Endothelial cell of umbilical vein (primary cell): ENCODE data around the gene APBA2. TPM values are rescaled to one million over a fixed set of nuclear protein-coding genes. Genes with fewer than 3 reads are reported as not detected.

Experiments used
- BruUV-seq: library from RNA; stranded (reverse); fragments of 400-500 nt; replicated peaks from 2 replicates; lab custom pipeline; 2021; lab: Mats Ljungman, UMichigan
- CTCF ChIA-PET: fragments of 300-600, 350-600 bp; sonication (Branson Sonifier 250); formaldehyde crosslinking; loops from one replicate; lab custom pipeline; 2021; ENCODE audit warnings: antibody characterized with exemption, inconsistent platforms; lab: Charles Lee
- POLR2A ChIA-PET: fragments of 300-600, 350-600 bp; sonication (Branson Sonifier 250); formaldehyde crosslinking; loops from one replicate; lab custom pipeline; 2021; ENCODE audit warnings: antibody characterized with exemption, inconsistent platforms; lab: Charles Lee
- DNase-seq: peaks from one replicate; pipeline ENCODE4 v3.0.0-alpha.2; 2011; ENCODE audit warnings: low read depth, low spot score
- FAIRE-seq: peaks from 2 replicates; lab custom pipeline; 2011; peaks lifted over from hg19 to GRCh38; lab: Jason Lieb, UNC
- H2AFZ ChIP-seq: 2 replicates; pipeline ENCODE4 v1.6.0; 2012; ENCODE audit warnings: low read depth, low read length, control low read depth, inconsistent platforms
- H3K27ac ChIP-seq: 2 replicates; pipeline ENCODE4 v1.5.1; 2011; ENCODE audit warnings: low read depth, mild to moderate bottlenecking, control low read depth, low read length, moderate library complexity; ENCODE audit not compliant: insufficient read depth
- H3K27me3 ChIP-seq, 2 experiments: 2 replicates each; pipeline versions ENCODE4 v1.6.0 to v1.6.1; 2011; ENCODE audit warnings: low read length in 2 of 2, mixed read lengths in 1 of 2; ENCODE audit not compliant: control insufficient read depth in 2 of 2, insufficient read depth in 2 of 2
- H3K36me3 ChIP-seq, 2 experiments: 2 replicates in 1 of 2; 3 replicates in 1 of 2; pipeline ENCODE4 v1.5.1; 2011; ENCODE audit warnings: low read length in 2 of 2, mild to moderate bottlenecking in 1 of 2, moderate library complexity in 1 of 2; ENCODE audit not compliant: control insufficient read depth in 2 of 2, insufficient read depth in 2 of 2; ENCODE audit errors: extremely low read depth in 1 of 2
- H3K4me1 ChIP-seq: 3 replicates; pipeline ENCODE4 v1.5.1; 2011; ENCODE audit warnings: mild to moderate bottlenecking, low read length; ENCODE audit not compliant: control insufficient read depth, insufficient read depth; ENCODE audit errors: extremely low read depth
- H3K4me2 ChIP-seq: 2 replicates; pipeline ENCODE4 v1.6.1; 2011; ENCODE audit warnings: low read length, control low read depth, mixed read lengths; ENCODE audit not compliant: insufficient read depth
- H3K4me3 ChIP-seq, 3 experiments: fragments of 200-600 bp in 1 of 3; sonication (generic), shearing (Covaris generic) in 1 of 3; replicated peaks in 1 of 3; 2 replicates each; pipeline ENCODE4 v1.5.1; 2011 to 2016; ENCODE audit warnings: control low read depth in 3 of 3, low read length in 3 of 3, mild to moderate bottlenecking in 2 of 3, inconsistent platforms in 1 of 3, low read depth in 1 of 3, moderate library complexity in 1 of 3; ENCODE audit not compliant: insufficient read depth in 1 of 3
- H3K79me2 ChIP-seq: 2 replicates; pipeline ENCODE4 v1.6.0; 2012; ENCODE audit warnings: low read length, inconsistent platforms; ENCODE audit not compliant: control insufficient read depth, insufficient read depth
- H3K9ac ChIP-seq: replicated peaks from 2 replicates; pipeline ENCODE3; 2011; ENCODE audit warnings: low read length, control low read depth; ENCODE audit not compliant: insufficient read depth; ENCODE audit errors: extremely low read depth
- H3K9me1 ChIP-seq: replicated peaks from 3 replicates; pipeline ENCODE4 v1.6.0; 2011; ENCODE audit warnings: mild to moderate bottlenecking, low read length; ENCODE audit not compliant: control insufficient read depth, insufficient read depth; ENCODE audit errors: extremely low read depth
- H3K9me3 ChIP-seq: replicated peaks from 2 replicates; pipeline ENCODE4 v1.5.1; 2012; ENCODE audit warnings: low read length, inconsistent platforms; ENCODE audit not compliant: control insufficient read depth, insufficient read depth
- H4K20me1 ChIP-seq: replicated peaks from 2 replicates; pipeline ENCODE3; 2011; ENCODE audit warnings: mild to moderate bottlenecking, low read length; ENCODE audit not compliant: control insufficient read depth, insufficient read depth; ENCODE audit errors: extremely low read depth
- EZH2 ChIP-seq: IDR thresholded peaks from 2 replicates; pipeline ENCODE4 v1.6.1; 2012; ENCODE audit warnings: borderline replicate concordance, low read depth, mild to moderate bottlenecking, moderate library complexity, low read length, inconsistent platforms; ENCODE audit not compliant: severe bottlenecking
- GATA2 ChIP-seq: IDR thresholded peaks from 2 replicates; pipeline ENCODE4 v1.7.0; 2011; ENCODE audit warnings: low read depth, mild to moderate bottlenecking, moderate library complexity, mixed read lengths, low read length; ENCODE audit not compliant: insufficient read length, insufficient read depth
- MYC ChIP-seq: IDR thresholded peaks from one replicate; pipeline ENCODE4 v1.6.1; 2011; ENCODE audit warnings: mild to moderate bottlenecking, low read depth, low read length
- POLR2A ChIP-seq: IDR thresholded peaks from 2 replicates; pipeline ENCODE4 v1.6.1; 2012; ENCODE audit warnings: low read depth, mild to moderate bottlenecking, control low read depth, low read length
- POLR2AphosphoS5 ChIP-seq: IDR thresholded peaks from 2 replicates; pipeline ENCODE4 v1.6.1; 2012; ENCODE audit warnings: low read depth, mild to moderate bottlenecking, control low read depth, low read length, moderate library complexity; ENCODE audit not compliant: insufficient read depth
- dilution Hi-C: fragments of 300-500 bp; cut with MboI; formaldehyde crosslinking; loops from one replicate; pipeline ENCODE4 v1.15.0; 2019; ENCODE audit warnings: low sequenced_read_pairs; ENCODE audit not compliant: extremely low pct_ligation_motif_present
- intact Hi-C: fragments of 100-400 bp; cut with micrococcal nuclease; formaldehyde crosslinking; loops from one replicate; pipeline ENCODE4 v1.10.0; 2022
- polyA plus RNA-seq, 4 experiments: library from polyadenylated mRNA; depleted of rRNA in 3 of 4; stranded (reverse) in 3 of 4; unstranded in 1 of 4; fragments of >200 nt; gene quantifications; 2 replicates each; pipeline versions ENCODE4 v1.2.1 to v1.2.3, GENCODE V29; 2011 to 2012; ENCODE audit warnings: missing spikeins in 1 of 4
- total RNA-seq: library from RNA; stranded (reverse); gene quantifications from 2 replicates; pipeline ENCODE4 v1.2.3, GENCODE V29; 2021
- TF ChIP-seq, protein P1 (sequence below), 2 donors: IDR thresholded peaks; 1 replicate in 1 of 2; 2 replicates in 1 of 2; pipeline ENCODE4 v1.5.1; 2011; ENCODE audit warnings: low read length in 2 of 2, mild to moderate bottlenecking in 2 of 2, moderate library complexity in 2 of 2, control low read depth in 1 of 2, inconsistent platforms in 1 of 2, low read depth in 1 of 2; ENCODE audit not compliant: insufficient read depth in 1 of 2; ENCODE audit errors: extremely low read depth in 1 of 2
- TF ChIP-seq, protein P2 (sequence below): IDR thresholded peaks from 2 replicates; pipeline ENCODE4 v1.6.1; 2011; ENCODE audit not compliant: insufficient read depth, insufficient read length

APBA2 gene
- total and polyA plus RNA-seq, 2 donors (not counting 3 experiments of a cell fraction or from before 2014, with no cell fraction given) = 5.7 to 11.1 TPM

DNA sequence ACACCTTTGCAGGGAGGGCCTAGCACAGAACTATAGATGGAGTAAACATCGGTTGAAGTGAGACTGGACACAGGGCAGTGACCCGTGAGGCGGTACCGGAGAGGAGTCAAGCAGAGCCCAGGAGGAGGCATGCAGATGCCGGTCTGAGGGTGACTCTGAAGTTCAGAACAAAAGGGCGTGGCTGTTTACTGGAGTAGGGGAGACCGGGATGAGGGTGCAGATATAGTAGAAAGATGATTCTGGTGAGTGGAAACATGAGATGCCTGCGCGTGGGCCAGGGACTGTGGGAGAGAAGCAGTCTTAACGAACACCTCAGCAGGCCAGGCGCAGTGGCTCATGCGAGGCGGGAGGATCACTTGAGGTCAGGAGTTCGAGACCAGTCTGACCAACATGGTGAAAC lies 270.7 kb downstream of the APBA2 start:
- Histone ChIP-seq H3K4me2 (no peak overlapping the region), H3K27me3 (no peaks in the 10 kb centered on the region), H4K20me1 (no peaks in the 10 kb centered on the region), H2AFZ (no peak overlapping the region), H3K4me1 (no peaks in the 10 kb centered on the region), H3K36me3 (no peaks in the 10 kb centered on the region), H3K9ac (no peak overlapping the region), H3K27ac (no peak overlapping the region), H3K79me2 (no peaks in the 10 kb centered on the region), H3K9me3 (no peaks in the 10 kb centered on the region), H3K4me3 (no peak overlapping the region), H3K9me1 (no peaks in the 10 kb centered on the region)
- BruUV-seq = no TSS peak
- ChIA-PET CTCF (no interaction called here), POLR2A (no interaction called here)
- DNase-seq = no peak
- TF ChIP-seq GATA2 (no peak), EZH2 (no peak), POLR2A (no peak), MYC (no peak), POLR2AphosphoS5 (no peak)
- TF ChIP-seq, protein P1, sequence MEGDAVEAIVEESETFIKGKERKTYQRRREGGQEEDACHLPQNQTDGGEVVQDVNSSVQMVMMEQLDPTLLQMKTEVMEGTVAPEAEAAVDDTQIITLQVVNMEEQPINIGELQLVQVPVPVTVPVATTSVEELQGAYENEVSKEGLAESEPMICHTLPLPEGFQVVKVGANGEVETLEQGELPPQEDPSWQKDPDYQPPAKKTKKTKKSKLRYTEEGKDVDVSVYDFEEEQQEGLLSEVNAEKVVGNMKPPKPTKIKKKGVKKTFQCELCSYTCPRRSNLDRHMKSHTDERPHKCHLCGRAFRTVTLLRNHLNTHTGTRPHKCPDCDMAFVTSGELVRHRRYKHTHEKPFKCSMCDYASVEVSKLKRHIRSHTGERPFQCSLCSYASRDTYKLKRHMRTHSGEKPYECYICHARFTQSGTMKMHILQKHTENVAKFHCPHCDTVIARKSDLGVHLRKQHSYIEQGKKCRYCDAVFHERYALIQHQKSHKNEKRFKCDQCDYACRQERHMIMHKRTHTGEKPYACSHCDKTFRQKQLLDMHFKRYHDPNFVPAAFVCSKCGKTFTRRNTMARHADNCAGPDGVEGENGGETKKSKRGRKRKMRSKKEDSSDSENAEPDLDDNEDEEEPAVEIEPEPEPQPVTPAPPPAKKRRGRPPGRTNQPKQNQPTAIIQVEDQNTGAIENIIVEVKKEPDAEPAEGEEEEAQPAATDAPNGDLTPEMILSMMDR (IDR thresholded peaks at IDR 0.05; ENCODE audit: extremely low read depth in 1 of 2, insufficient read depth in 1 of 2, low read depth in 1 of 2, low read length in 2 of 2) = no peak
- TF ChIP-seq, protein P2, sequence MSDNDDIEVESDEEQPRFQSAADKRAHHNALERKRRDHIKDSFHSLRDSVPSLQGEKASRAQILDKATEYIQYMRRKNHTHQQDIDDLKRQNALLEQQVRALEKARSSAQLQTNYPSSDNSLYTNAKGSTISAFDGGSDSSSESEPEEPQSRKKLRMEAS = no peak
- intact Hi-C loops (no loop called here), dilution Hi-C loops (no loop called here)
- no peak for FAIRE-seq
